Measurements from ENCODE around the gene GNLY.

GRCh38 chr2:85740193-85740592 is 46.0 kb downstream of the GNLY start:
- no peak for TF ChIP-seq CTCF (IDR thresholded peaks at IDR 0.05)
- TF ChIP-seq POLR2AphosphoS5 (IDR thresholded peaks at IDR 0.05), result no peak

Data from upper lobe of left lung (tissue), 4 donors.